ENCODE data around the gene ABCG4.

GRCh38 chr11:119121008-119121810 lies 27.6 kb upstream of the ABCG4 start, which contains the start of gene HINFP:
- TF ChIP-seq CTCF (IDR thresholded peaks at IDR 0.05; ENCODE audit: low read length) (no peak), EZH2 (IDR thresholded peaks at IDR 0.05; ENCODE audit: borderline replicate concordance, low read length) (no peak)
